GM12873 (cell line): Measurements from ENCODE around the gene FA2H.

ENCODE experiments used
- CTCF ChIP-seq: IDR thresholded peaks from 2 replicates; pipeline ENCODE4 v1.5.1; 2012; ENCODE audit warnings: low read depth, mild to moderate bottlenecking, moderate library complexity, low read length, control low read depth; ENCODE audit not compliant: insufficient read depth; ENCODE audit errors: missing control alignments

FA2H gene

GRCh38 chr16:74740795-74741304 is 33.8 kb downstream of the FA2H start:
- TF ChIP-seq CTCF: no peak

- no peak for TF ChIP-seq CTCF
These were observed 35.3 kb downstream of the FA2H start for GRCh38 chr16:74739275-74739674.

- no peak for TF ChIP-seq CTCF
These were observed 35.8 kb downstream of the FA2H start for GRCh38 chr16:74738816-74739215.

- TF ChIP-seq CTCF: no peak
These were observed 36.5 kb downstream of the FA2H start for GRCh38 chr16:74738113-74738541.

GRCh38 chr16:74737521-74737920 is 37.1 kb downstream of the FA2H start:
- no peak for TF ChIP-seq CTCF

GRCh38 chr16:74736531-74737157 is 38.0 kb downstream of the FA2H start:
- TF ChIP-seq CTCF: no peak

- no peak for TF ChIP-seq CTCF
These were observed 39.1 kb downstream of the FA2H start for GRCh38 chr16:74735554-74735953.
